K562 (cell line): ENCODE results near the gene ST3GAL3. TPM values are rescaled to one million over a fixed set of nuclear protein-coding genes. Genes with fewer than 3 reads are reported as not detected.

ENCODE experiments used
- ATAC-seq: fragments of 200-7000 bp; cut with Tn5 transposase; 3 replicates; pipeline ENCODE4 v1.9.1; 2020; ENCODE audit warnings: moderate library complexity
- BruUV-seq: library from RNA; stranded (reverse); fragments of 400-500 nt; replicated peaks from 2 replicates; lab custom pipeline; 2021; lab: Mats Ljungman, UMichigan
- CTCF ChIA-PET: fragments of 300-600 bp; formaldehyde crosslinking; extraction: SDS; loops from one replicate; lab custom pipeline; 2021; ENCODE audit warnings: low intra/inter-chr PET ratio; lab: Yijun Ruan, JAX
- POLR2A ChIA-PET: fragments of 300-600, 350-650 bp; sonication (Branson Sonifier 250); formaldehyde crosslinking; extraction: SDS; loops from one replicate; lab custom pipeline; 2021; ENCODE audit warnings: antibody characterized with exemption, inconsistent platforms; lab: Yijun Ruan, JAX
- DNase-seq, 4 experiments: peaks; one replicate each; pipeline versions ENCODE4 v3.0.0 to v3.0.0-alpha.2; 2011 to 2018; ENCODE audit warnings: low spot score in 3 of 4, mixed read lengths in 3 of 4; ENCODE audit errors: extremely low read depth in 1 of 4
- FAIRE-seq: peaks from 2 replicates; lab custom pipeline; 2011; peaks lifted over from hg19 to GRCh38; lab: Jason Lieb, UNC
- H2AFZ ChIP-seq: 2 replicates; pipeline ENCODE4 v1.6.0; 2011; ENCODE audit warnings: low read depth, low read length, control low read depth, inconsistent platforms
- H3K27ac ChIP-seq: fragments of 200-600 bp; 3 replicates; pipeline ENCODE4 v1.8.0; 2011; ENCODE audit warnings: low read depth, mild to moderate bottlenecking, control low read depth, inconsistent platforms, low read length, moderate library complexity, mixed read lengths; ENCODE audit errors: extremely low read depth
- H3K27me3 ChIP-seq, 2 experiments: fragments of 300-600 bp in 1 of 2; 2 replicates in 1 of 2; 3 replicates in 1 of 2; pipeline versions ENCODE4 v1.6.0 to v1.8.0; 2011; ENCODE audit warnings: inconsistent platforms in 2 of 2, low read length in 2 of 2, mild to moderate bottlenecking in 1 of 2, mixed read lengths in 1 of 2, moderate library complexity in 1 of 2; ENCODE audit not compliant: control insufficient read depth in 2 of 2, insufficient read depth in 2 of 2
- H3K36me3 ChIP-seq: fragments of 300-600 bp; 3 replicates; pipeline ENCODE4 v1.8.0; 2011; ENCODE audit warnings: mild to moderate bottlenecking, low read length, inconsistent platforms; ENCODE audit not compliant: control insufficient read depth, insufficient read depth
- H3K4me1 ChIP-seq, 2 experiments: fragments of 200-600 bp in 1 of 2; replicated peaks in 1 of 2; 2 replicates in 1 of 2; 3 replicates in 1 of 2; pipeline versions ENCODE4 v1.5.1 to v1.8.0; 2011; ENCODE audit warnings: inconsistent platforms in 2 of 2, low read length in 2 of 2, mild to moderate bottlenecking in 1 of 2, mixed read lengths in 1 of 2, moderate library complexity in 1 of 2; ENCODE audit not compliant: control insufficient read depth in 2 of 2, insufficient read depth in 2 of 2
- H3K4me2 ChIP-seq: 2 replicates; pipeline ENCODE4 v1.6.1; 2011; ENCODE audit warnings: low read length, control low read depth, inconsistent platforms, mixed read lengths; ENCODE audit not compliant: insufficient read depth
- H3K4me3 ChIP-seq: fragments of 200-600 bp; sonication (generic), shearing (Covaris generic); 2 replicates; pipeline ENCODE4 v1.5.1; 2016; ENCODE audit warnings: control low read depth, inconsistent platforms
- H3K79me2 ChIP-seq: fragments of 200-600 bp; 3 replicates; pipeline ENCODE4 v1.8.0; 2011; ENCODE audit warnings: low read length, inconsistent platforms; ENCODE audit not compliant: control insufficient read depth, insufficient read depth
- H3K9ac ChIP-seq, 2 experiments: 2 replicates each; pipeline versions ENCODE4 v1.6.0 to v1.6.1; 2011; ENCODE audit warnings: low read depth in 2 of 2, low read length in 2 of 2, control low read depth in 1 of 2, inconsistent platforms in 1 of 2, mild to moderate bottlenecking in 1 of 2, mixed read lengths in 1 of 2; ENCODE audit not compliant: insufficient read depth in 1 of 2
- H3K9me1 ChIP-seq: one replicate; pipeline ENCODE4 v1.6.0; 2011; ENCODE audit warnings: inconsistent platforms, mild to moderate bottlenecking, low read length, moderate library complexity; ENCODE audit not compliant: control insufficient read depth, insufficient read depth
- H3K9me3 ChIP-seq: replicated peaks from 2 replicates; pipeline ENCODE4 v1.5.1; 2011; ENCODE audit warnings: low read depth, low read length, inconsistent platforms; ENCODE audit not compliant: control insufficient read depth, insufficient read depth
- H4K20me1 ChIP-seq: replicated peaks from 2 replicates; pipeline ENCODE4 v1.6.1; 2011; ENCODE audit warnings: low read length, inconsistent platforms, mixed read lengths; ENCODE audit not compliant: control insufficient read depth, insufficient read depth
- BDP1 ChIP-seq: IDR thresholded peaks from 3 replicates; pipeline ENCODE4 v1.6.1; 2011; ENCODE audit not compliant: insufficient read length, insufficient read depth
- DPF2 ChIP-seq: fragments of 450-650 bp; IDR thresholded peaks from 2 replicates; pipeline ENCODE4 v1.6.1; 2016
- JUND ChIP-seq, 2 experiments: IDR thresholded peaks; 2 replicates in 1 of 2; 3 replicates in 1 of 2; pipeline ENCODE4 v1.6.1; 2011; ENCODE audit warnings: borderline replicate concordance in 2 of 2, low read depth in 2 of 2, low read length in 2 of 2, improper control_type of control experiment in 1 of 2, missing biosample characterization in 1 of 2, missing genetic modification characterization in 1 of 2, missing genetic modification reagents in 1 of 2
- MCM7 ChIP-seq, 2 experiments: fragments of 450-650 bp; IDR thresholded peaks; 2 replicates each; pipeline ENCODE4 v1.6.1; 2016 to 2018
- NCOR1 ChIP-seq: fragments of 450-650 bp; IDR thresholded peaks from 2 replicates; pipeline ENCODE4 v1.6.1; 2016; ENCODE audit warnings: mild to moderate bottlenecking, moderate library complexity
- NR2C1 ChIP-seq, 2 experiments: fragments of 450-650 bp; IDR thresholded peaks; 2 replicates each; pipeline ENCODE4 v1.6.1; 2017; ENCODE audit warnings: mild to moderate bottlenecking in 2 of 2, antibody characterized with exemption in 1 of 2, inconsistent platforms in 1 of 2, missing compliant biosample characterization in 1 of 2, missing genetic modification characterization in 1 of 2
- RBM25 ChIP-seq: fragments of 200-400 bp; formaldehyde crosslinking; IDR thresholded peaks from 2 replicates; pipeline ENCODE4 v1.6.1; 2018; ENCODE audit warnings: low read length, low read depth, moderate library complexity; ENCODE audit not compliant: severe bottlenecking
- ZFX ChIP-seq: sonication (generic); formaldehyde crosslinking; IDR thresholded peaks from 2 replicates; pipeline ENCODE4 v1.8.0; 2022; ENCODE audit warnings: mild to moderate bottlenecking, missing genetic modification reagents, moderate library complexity
- ZNF41 ChIP-seq: fragments of 250-450 bp; sonication (Bioruptor Pico); conservative IDR thresholded peaks from 2 replicates; pipeline ENCODE4 v1.4.0; 2020; ENCODE audit warnings: mild to moderate bottlenecking
- WGBS: fragments of 100-300 bp; shearing (Covaris generic); methylation state at CpG from one replicate; pipeline ENCODE4 v1.1.6; 2016; ENCODE audit warnings: low coverage, mixed read lengths; ENCODE audit not compliant: insufficient coverage; ENCODE audit errors: missing lambda C conversion rate; 5-methylcytosine and 5-hydroxymethylcytosine counted together
- in situ Hi-C: fragments of 300-500 bp; cut with MboI; formaldehyde crosslinking; loops from 4 replicates; pipeline ENCODE4 v1.15.0; 2018; ENCODE audit warnings: inconsistent platforms, mixed read lengths
- intact Hi-C: fragments of 100-400 bp; cut with micrococcal nuclease; formaldehyde crosslinking; loops from 2 replicates; pipeline ENCODE4 v1.14.2; 2022
- polyA plus RNA-seq, 8 experiments: library from polyadenylated mRNA; depleted of rRNA in 4 of 8; stranded (reverse) in 5 of 8; unstranded in 3 of 8; fragments of >200 nt; fragmentation: Nextera tagmentation in 2 of 8; fragmentation: Illumina TruSeq in 1 of 8; extraction: Ambion mirVana in 2 of 8; extraction: Trizol in 1 of 8; gene quantifications; 2 replicates each; pipeline versions ENCODE4 v1.2.1 to v1.2.3, GENCODE V29; 2011 to 2014; ENCODE audit warnings: inconsistent platforms in 1 of 8, missing spikeins in 1 of 8
- total RNA-seq, 7 experiments: library from RNA; depleted of rRNA in 6 of 7; stranded (reverse); fragments of >200 nt in 6 of 7; fragmentation: Illumina TruSeq in 2 of 7; extraction: Trizol in 2 of 7; gene quantifications; 2 replicates each; pipeline versions ENCODE4 v1.2.1 to v1.2.3, GENCODE V29; 2011 to 2021; ENCODE audit warnings: low replicate concordance in 1 of 7
- TF ChIP-seq, protein P1 (sequence below), 2 experiments: fragments of 450-650 bp; IDR thresholded peaks; 2 replicates each; pipeline ENCODE4 v1.6.1; 2016

ST3GAL3 gene
- total and polyA plus RNA-seq, 9 of the 15 experiments (the other 6 are each of a cell fraction or from before 2014, with no cell fraction given) = 1.2 to 18.9 (median 11.0) TPM

DNA sequence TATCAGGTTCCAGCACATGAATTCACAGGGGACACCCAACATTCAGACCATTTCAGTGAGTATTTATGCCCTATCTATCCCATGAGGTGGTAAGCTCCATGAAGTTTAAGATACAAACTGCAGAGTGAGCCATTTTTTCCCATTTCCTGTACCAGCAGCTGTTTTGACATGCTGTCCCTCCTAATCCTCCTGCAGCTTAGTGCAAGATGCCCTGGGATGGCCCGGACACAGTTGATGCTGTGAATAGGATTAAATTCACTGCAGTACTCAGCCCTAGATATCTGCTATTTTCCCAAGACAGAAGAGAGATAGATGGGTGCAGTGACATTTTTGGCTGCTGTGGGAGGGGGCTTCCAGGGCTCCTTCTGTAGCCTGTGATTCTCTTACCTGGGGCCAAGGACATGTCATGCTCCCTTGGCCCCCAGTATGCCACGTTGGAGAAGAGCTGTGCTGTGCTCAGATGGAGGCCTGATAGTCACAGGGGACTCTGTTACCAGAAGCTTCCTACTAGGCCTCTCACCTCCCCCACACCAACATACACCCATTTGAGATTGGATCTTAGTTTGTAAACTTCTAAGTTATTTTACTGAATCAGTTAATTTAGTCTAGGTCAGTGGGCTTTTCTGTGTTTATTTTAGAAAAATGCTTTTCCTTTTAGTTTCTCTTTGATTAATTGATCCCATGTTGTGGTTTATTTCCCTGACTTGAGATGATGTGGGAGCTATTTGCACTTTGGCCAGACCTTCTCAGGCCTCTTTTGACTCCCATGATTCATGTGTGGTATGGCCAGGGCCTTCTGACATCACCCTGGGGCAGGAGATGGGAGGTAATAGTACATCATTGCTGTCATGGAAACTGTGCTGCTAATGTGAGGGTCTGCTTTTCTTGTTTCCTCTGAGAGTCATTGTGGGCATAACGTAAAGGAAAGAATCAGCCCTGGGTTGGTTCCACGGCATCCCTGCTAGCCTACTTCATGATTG lies 92.6 kb downstream of the ST3GAL3 start (continued):
- no peak for TF ChIP-seq BDP1
- TF ChIP-seq ZNF41 (CRISPR knock-in tag) = peak; percentile 91
- no peak for TF ChIP-seq MCM7 (IDR thresholded peaks at IDR 0.05)
- TF ChIP-seq JUND (IDR thresholded peaks at IDR 0.05; ENCODE audit: borderline replicate concordance, low read depth, low read length) = no peak
- no peak for TF ChIP-seq JUND (tag; IDR thresholded peaks at IDR 0.05; ENCODE audit: borderline replicate concordance, low read depth, low read length)
- 0 out of 2 replicates have a peak, but pooled peaks have one; percentile 26 for TF ChIP-seq DPF2
- peak; percentile 52; the same call in 1 of the 2 replicates for TF ChIP-seq ZFX (CRISPR knock-in tag)

DNA sequence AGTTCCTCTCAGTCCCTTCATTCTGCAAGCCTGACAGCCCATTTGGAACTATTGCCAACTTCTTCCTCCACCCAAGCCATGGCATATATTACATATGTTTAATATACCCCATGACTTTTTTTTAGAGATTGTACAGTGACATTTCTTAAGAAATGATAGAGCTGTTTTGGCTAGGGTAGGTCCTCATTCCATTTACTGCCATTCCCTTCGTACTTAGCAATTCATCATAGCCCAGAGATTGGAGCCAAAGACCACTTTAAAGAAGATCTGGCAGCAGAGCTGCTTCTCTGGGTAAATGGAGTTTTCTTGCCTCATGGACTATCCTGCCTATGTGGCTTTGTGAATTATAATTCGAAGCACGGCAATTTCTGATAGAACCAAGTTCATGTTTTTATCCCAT lies 93.4 kb downstream of the ST3GAL3 start:
- Histone ChIP-seq H3K9me3 (no peaks in the 10 kb centered on the region), H3K4me1 (peaks cover 0 to 8% of the 10 kb centered on the region in 2 experiments; a peak in 4 of 5 replicates), H3K79me2 (no peaks in the 10 kb centered on the region), H3K9ac (no peak overlapping the region), H3K36me3 (no peaks in the 10 kb centered on the region; the same call in 2 of the 3 replicates), H3K9me1 (no peaks in the 10 kb centered on the region), H4K20me1 (no peaks in the 10 kb centered on the region), H3K27ac (no peak overlapping the region), H3K4me3 (no peak overlapping the region), H2AFZ (no peak overlapping the region), H3K4me2 (no peak overlapping the region), H3K27me3 (no peaks in the 10 kb centered on the region)
- intact Hi-C loops (no loop called here), in situ Hi-C loops (no loop called here)
- BruUV-seq = no TSS peak
- ChIA-PET CTCF (no interaction called here), POLR2A (no interaction called here)
- DNase-seq (no peak), ATAC-seq (no peak), FAIRE-seq (no peak)
- WGBS = 85% methylated on average over 3 of the region's 3 CpGs
- TF ChIP-seq RBM25 (no peak), NR2C1 (IDR thresholded peaks at IDR 0.05) (no peak), NR2C1 (tag; IDR thresholded peaks at IDR 0.05) (no peak), NCOR1 (no peak)
- TF ChIP-seq, protein P1, sequence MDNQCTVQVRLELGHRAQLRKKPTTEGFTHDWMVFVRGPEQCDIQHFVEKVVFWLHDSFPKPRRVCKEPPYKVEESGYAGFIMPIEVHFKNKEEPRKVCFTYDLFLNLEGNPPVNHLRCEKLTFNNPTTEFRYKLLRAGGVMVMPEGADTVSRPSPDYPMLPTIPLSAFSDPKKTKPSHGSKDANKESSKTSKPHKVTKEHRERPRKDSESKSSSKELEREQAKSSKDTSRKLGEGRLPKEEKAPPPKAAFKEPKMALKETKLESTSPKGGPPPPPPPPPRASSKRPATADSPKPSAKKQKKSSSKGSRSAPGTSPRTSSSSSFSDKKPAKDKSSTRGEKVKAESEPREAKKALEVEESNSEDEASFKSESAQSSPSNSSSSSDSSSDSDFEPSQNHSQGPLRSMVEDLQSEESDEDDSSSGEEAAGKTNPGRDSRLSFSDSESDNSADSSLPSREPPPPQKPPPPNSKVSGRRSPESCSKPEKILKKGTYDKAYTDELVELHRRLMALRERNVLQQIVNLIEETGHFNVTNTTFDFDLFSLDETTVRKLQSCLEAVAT (IDR thresholded peaks at IDR 0.05) = no peak
